GM23338 (cell line): ENCODE results near the gene NUDT16. TPM values are rescaled to one million over a fixed set of nuclear protein-coding genes. Genes with fewer than 3 reads are reported as not detected.

Experiments used
- ATAC-seq: fragments of 200-7000 bp; cut with Tn5 transposase; 3 replicates; pipeline ENCODE4 v1.9.1; 2020
- DNase-seq: peaks from one replicate; pipeline ENCODE4 v3.0.0-alpha.2; 2015; ENCODE audit warnings: low spot score
- H2AFZ ChIP-seq: fragments of 200-600 bp; sonication (generic); 2 replicates; pipeline ENCODE4 v1.8.0; 2016; ENCODE audit warnings: antibody characterized with exemption, mild to moderate bottlenecking, moderate library complexity
- H3F3A ChIP-seq: fragments of 200-600 bp; sonication (generic); replicated peaks from 2 replicates; pipeline ENCODE4 v1.8.0; 2017; ENCODE audit warnings: antibody characterized with exemption, mixed run types, low read depth
- H3K27ac ChIP-seq: fragments of 200-600 bp; sonication (generic); 2 replicates; pipeline ENCODE4 v1.6.1; 2016; ENCODE audit warnings: low read depth
- H3K27me3 ChIP-seq: fragments of 200-600 bp; sonication (generic); 2 replicates; pipeline ENCODE4 v1.8.0; 2016; ENCODE audit warnings: mild to moderate bottlenecking, mixed run types, moderate library complexity; ENCODE audit not compliant: insufficient read depth
- H3K36me3 ChIP-seq: fragments of 200-600 bp; sonication (generic); 2 replicates; pipeline ENCODE4 v1.8.0; 2016; ENCODE audit warnings: mild to moderate bottlenecking; ENCODE audit not compliant: insufficient read depth
- H3K4me1 ChIP-seq: fragments of 200-600 bp; sonication (generic); 2 replicates; pipeline ENCODE4 v1.8.0; 2016; ENCODE audit warnings: mild to moderate bottlenecking, moderate library complexity; ENCODE audit not compliant: insufficient read depth
- H3K4me2 ChIP-seq: fragments of 200-600 bp; sonication (generic); 2 replicates; pipeline ENCODE4 v1.7.1; 2017; ENCODE audit warnings: mixed run types
- H3K4me3 ChIP-seq: fragments of 200-600 bp; sonication (generic); 2 replicates; pipeline ENCODE4 v1.6.1; 2016; ENCODE audit warnings: mixed run types
- H3K79me2 ChIP-seq: fragments of 200-600 bp; sonication (generic); replicated peaks from 2 replicates; pipeline ENCODE4 v1.8.0; 2017; ENCODE audit warnings: mild to moderate bottlenecking; ENCODE audit not compliant: insufficient read depth
- H3K9me2 ChIP-seq: fragments of 200-600 bp; sonication (generic); 2 replicates; pipeline ENCODE4 v1.8.0; 2017; ENCODE audit not compliant: insufficient read depth
- H4K20me1 ChIP-seq: fragments of 200-600 bp; sonication (generic); replicated peaks from 2 replicates; pipeline ENCODE4 v1.8.0; 2017; ENCODE audit warnings: mild to moderate bottlenecking; ENCODE audit not compliant: insufficient read depth
- H3K27ac Mint-ChIP-seq: 2 replicates; pipeline ENCODE4 v1.8.0; 2020; ENCODE audit warnings: inconsistent platforms, mild to moderate bottlenecking, moderate library complexity, mixed read lengths
- H3K27me3 Mint-ChIP-seq: 3 replicates; pipeline ENCODE4 v1.8.0; 2022; ENCODE audit warnings: low read depth, mild to moderate bottlenecking, moderate library complexity, mixed read lengths, inconsistent platforms; ENCODE audit not compliant: insufficient read depth, poor library complexity
- H3K36me3 Mint-ChIP-seq: 3 replicates; pipeline ENCODE4 v1.8.0; 2021; ENCODE audit warnings: low read depth, mild to moderate bottlenecking, inconsistent platforms, moderate library complexity, mixed read lengths
- H3K4me1 Mint-ChIP-seq: 3 replicates; pipeline ENCODE4 v1.8.0; 2020; ENCODE audit warnings: mild to moderate bottlenecking, inconsistent platforms, mixed read lengths
- H3K4me3 Mint-ChIP-seq: 3 replicates; pipeline ENCODE4 v1.8.0; 2021; ENCODE audit warnings: moderate library complexity, mild to moderate bottlenecking, inconsistent platforms, mixed read lengths
- H3K9me3 Mint-ChIP-seq: 3 replicates; pipeline ENCODE4 v1.8.0; 2020; ENCODE audit warnings: moderate library complexity, mild to moderate bottlenecking, inconsistent platforms, mixed read lengths
- CTCF ChIP-seq, 2 experiments: fragments of 200-600 bp in 1 of 2; sonication (generic) in 1 of 2; conservative IDR thresholded peaks; 2 replicates each; pipeline versions ENCODE4 v1.5.1 to v1.6.1; 2016 to 2017; ENCODE audit warnings: antibody characterized with exemption in 2 of 2, low read depth in 2 of 2, mild to moderate bottlenecking in 2 of 2, moderate library complexity in 1 of 2
- EZH2 ChIP-seq: fragments of 200-600 bp; sonication (generic); IDR thresholded peaks from one replicate; pipeline ENCODE4 v1.8.0; 2017; ENCODE audit warnings: antibody characterized with exemption, mild to moderate bottlenecking, low read depth; ENCODE audit not compliant: unreplicated experiment
- EZH2phosphoT487 ChIP-seq: fragments of 200-600 bp; sonication (generic); IDR thresholded peaks from one replicate; pipeline ENCODE4 v1.8.1; 2018; ENCODE audit warnings: antibody characterized with exemption; ENCODE audit not compliant: unreplicated experiment
- NANOG ChIP-seq: IDR thresholded peaks from 2 replicates; pipeline ENCODE4 v1.6.1; 2016; ENCODE audit warnings: antibody characterized with exemption, borderline replicate concordance
- POLR2AphosphoS5 ChIP-seq: IDR thresholded peaks from 2 replicates; pipeline ENCODE4 v1.6.1; 2016; ENCODE audit warnings: antibody characterized with exemption, low read depth
- STAT1 ChIP-seq: IDR thresholded peaks from one replicate; pipeline ENCODE4 v1.6.1; 2016; ENCODE audit warnings: antibody characterized with exemption; ENCODE audit not compliant: unreplicated experiment
- ZNF331 ChIP-seq: fragments of 250-450 bp; sonication (Bioruptor Pico); IDR thresholded peaks from 2 replicates; pipeline ENCODE4 v1.5.0; 2020; ENCODE audit warnings: low read depth, mild to moderate bottlenecking, moderate library complexity
- polyA plus RNA-seq: library from polyadenylated mRNA; unstranded; fragments of >200 nt; fragmentation: Nextera tagmentation; extraction: Ambion mirVana; gene quantifications from 2 replicates; pipeline ENCODE4 v1.2.1, GENCODE V29; 2016
- total RNA-seq: library from RNA; depleted of rRNA; stranded (reverse); fragments of >200 nt; shearing (Covaris generic); gene quantifications from 2 replicates; pipeline ENCODE4 v1.2.3, GENCODE V29; 2014
- TF ChIP-seq, protein P1 (sequence below): fragments of 250-450 bp; sonication (Bioruptor Pico); IDR thresholded peaks from 2 replicates; pipeline ENCODE4 v1.5.0; 2020; ENCODE audit warnings: mild to moderate bottlenecking, moderate library complexity

The NUDT16 gene
- total and polyA plus RNA-seq, 2 experiments from 2014 or later, result 10.0 to 15.4 TPM

DNA sequence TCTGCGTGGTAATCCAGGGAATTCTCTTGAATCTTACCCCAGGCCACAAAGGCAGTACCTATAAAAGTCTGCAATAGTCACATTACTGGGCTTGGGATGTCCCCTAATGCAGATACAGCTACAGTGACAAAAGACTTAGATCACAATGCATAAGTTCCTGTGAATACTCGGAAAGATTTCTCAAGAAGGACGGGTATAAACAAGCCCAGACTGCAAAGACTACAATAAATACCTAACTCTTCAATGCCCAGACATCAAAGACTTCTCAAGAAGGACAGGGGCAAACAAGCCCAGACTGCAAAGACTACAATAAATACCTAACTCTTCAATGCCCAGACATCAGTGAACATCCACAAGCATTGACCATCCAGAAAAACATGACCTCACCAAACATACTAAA is 50.9 kb downstream of the NUDT16 start (continued):
- TF ChIP-seq, protein P1, sequence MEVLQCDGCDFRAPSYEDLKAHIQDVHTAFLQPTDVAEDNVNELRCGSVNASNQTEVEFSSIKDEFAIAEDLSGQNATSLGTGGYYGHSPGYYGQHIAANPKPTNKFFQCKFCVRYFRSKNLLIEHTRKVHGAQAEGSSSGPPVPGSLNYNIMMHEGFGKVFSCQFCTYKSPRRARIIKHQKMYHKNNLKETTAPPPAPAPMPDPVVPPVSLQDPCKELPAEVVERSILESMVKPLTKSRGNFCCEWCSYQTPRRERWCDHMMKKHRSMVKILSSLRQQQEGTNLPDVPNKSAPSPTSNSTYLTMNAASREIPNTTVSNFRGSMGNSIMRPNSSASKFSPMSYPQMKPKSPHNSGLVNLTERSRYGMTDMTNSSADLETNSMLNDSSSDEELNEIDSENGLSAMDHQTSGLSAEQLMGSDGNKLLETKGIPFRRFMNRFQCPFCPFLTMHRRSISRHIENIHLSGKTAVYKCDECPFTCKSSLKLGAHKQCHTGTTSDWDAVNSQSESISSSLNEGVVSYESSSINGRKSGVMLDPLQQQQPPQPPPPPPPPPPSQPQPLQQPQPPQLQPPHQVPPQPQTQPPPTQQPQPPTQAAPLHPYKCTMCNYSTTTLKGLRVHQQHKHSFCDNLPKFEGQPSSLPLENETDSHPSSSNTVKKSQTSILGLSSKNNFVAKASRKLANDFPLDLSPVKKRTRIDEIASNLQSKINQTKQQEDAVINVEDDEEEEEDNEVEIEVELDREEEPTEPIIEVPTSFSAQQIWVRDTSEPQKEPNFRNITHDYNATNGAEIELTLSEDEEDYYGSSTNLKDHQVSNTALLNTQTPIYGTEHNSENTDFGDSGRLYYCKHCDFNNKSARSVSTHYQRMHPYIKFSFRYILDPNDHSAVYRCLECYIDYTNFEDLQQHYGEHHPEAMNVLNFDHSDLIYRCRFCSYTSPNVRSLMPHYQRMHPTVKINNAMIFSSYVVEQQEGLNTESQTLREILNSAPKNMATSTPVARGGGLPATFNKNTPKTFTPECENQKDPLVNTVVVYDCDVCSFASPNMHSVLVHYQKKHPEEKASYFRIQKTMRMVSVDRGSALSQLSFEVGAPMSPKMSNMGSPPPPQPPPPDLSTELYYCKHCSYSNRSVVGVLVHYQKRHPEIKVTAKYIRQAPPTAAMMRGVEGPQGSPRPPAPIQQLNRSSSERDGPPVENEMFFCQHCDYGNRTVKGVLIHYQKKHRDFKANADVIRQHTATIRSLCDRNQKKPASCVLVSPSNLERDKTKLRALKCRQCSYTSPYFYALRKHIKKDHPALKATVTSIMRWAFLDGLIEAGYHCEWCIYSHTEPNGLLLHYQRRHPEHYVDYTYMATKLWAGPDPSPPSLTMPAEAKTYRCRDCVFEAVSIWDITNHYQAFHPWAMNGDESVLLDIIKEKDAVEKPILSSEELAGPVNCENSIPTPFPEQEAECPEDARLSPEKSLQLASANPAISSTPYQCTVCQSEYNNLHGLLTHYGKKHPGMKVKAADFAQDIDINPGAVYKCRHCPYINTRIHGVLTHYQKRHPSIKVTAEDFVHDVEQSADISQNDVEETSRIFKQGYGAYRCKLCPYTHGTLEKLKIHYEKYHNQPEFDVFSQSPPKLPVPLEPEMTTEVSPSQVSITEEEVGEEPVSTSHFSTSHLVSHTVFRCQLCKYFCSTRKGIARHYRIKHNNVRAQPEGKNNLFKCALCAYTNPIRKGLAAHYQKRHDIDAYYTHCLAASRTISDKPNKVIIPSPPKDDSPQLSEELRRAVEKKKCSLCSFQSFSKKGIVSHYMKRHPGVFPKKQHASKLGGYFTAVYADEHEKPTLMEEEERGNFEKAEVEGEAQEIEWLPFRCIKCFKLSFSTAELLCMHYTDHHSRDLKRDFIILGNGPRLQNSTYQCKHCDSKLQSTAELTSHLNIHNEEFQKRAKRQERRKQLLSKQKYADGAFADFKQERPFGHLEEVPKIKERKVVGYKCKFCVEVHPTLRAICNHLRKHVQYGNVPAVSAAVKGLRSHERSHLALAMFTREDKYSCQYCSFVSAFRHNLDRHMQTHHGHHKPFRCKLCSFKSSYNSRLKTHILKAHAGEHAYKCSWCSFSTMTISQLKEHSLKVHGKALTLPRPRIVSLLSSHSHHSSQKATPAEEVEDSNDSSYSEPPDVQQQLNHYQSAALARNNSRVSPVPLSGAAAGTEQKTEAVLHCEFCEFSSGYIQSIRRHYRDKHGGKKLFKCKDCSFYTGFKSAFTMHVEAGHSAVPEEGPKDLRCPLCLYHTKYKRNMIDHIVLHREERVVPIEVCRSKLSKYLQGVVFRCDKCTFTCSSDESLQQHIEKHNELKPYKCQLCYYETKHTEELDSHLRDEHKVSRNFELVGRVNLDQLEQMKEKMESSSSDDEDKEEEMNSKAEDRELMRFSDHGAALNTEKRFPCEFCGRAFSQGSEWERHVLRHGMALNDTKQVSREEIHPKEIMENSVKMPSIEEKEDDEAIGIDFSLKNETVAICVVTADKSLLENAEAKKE (CRISPR knock-in tag), result no peak
- TF ChIP-seq EZH2 (no peak), CTCF (conservative IDR thresholded peaks at IDR 0.05; ENCODE audit: low read depth in 2 of 2) (no peak), POLR2AphosphoS5 (no peak), NANOG (no peak), EZH2phosphoT487 (no peak)

GRCh38 chr3:131435000-131435399 is 53.4 kb downstream of the NUDT16 start:
- H3K4me3 ChIP-seq, result no peak overlapping the region
- H3K4me3 Mint-ChIP-seq, result no peak overlapping the region
- no peak for TF ChIP-seq EZH2
- no peak for TF ChIP-seq STAT1
- TF ChIP-seq EZH2phosphoT487, result no peak
- TF ChIP-seq, protein P1 (CRISPR knock-in tag), result no peak
- TF ChIP-seq ZNF331, result no peak
- TF ChIP-seq NANOG, result no peak

More at GRCh38 chr3:131435000-131435399, 53.4 kb downstream of the NUDT16 start:
- Mint-ChIP-seq H3K4me1 (peaks cover 2% of the 10 kb centered on the region; the same call in 1 of the 3 replicates), H3K27ac (no peak overlapping the region), H3K27me3 (no peaks in the 10 kb centered on the region), H3K9me3 (no peaks in the 10 kb centered on the region; the same call in 2 of the 3 replicates), H3K36me3 (no peaks in the 10 kb centered on the region)
- Histone ChIP-seq H3K36me3 (no peaks in the 10 kb centered on the region), H3K4me2 (no peak overlapping the region), H3K27ac (no peak overlapping the region), H4K20me1 (no peaks in the 10 kb centered on the region), H3K4me1 (no peaks in the 10 kb centered on the region), H3K79me2 (no peaks in the 10 kb centered on the region), H3K9me2 (no peaks in the 10 kb centered on the region), H2AFZ (no peak overlapping the region), H3K27me3 (no peaks in the 10 kb centered on the region), H3F3A (no peaks in the 10 kb centered on the region)
- no peak for DNase-seq
- ATAC-seq, result no peak
